Immature natural killer cell (primary cell): ENCODE results near the gene MMP25. TPM values are rescaled to one million over a fixed set of nuclear protein-coding genes. Genes with fewer than 3 reads are reported as not detected.
A peak's percentile ranks its signal among the peaks of the same experiment; 100 is the strongest.

Experiments
- DNase-seq, 3 donors: peaks; one replicate each; pipeline ENCODE4 v3.0.0; 2022; ENCODE audit warnings: mixed read lengths in 1 of 3
- H3K27ac Mint-ChIP-seq, 6 donors: one replicate each; pipeline ENCODE4 v1.8.0; 2020; ENCODE audit warnings: mixed read lengths in 6 of 6, mild to moderate bottlenecking in 5 of 6, inconsistent platforms in 4 of 6, moderate library complexity in 3 of 6
- H3K27me3 Mint-ChIP-seq, 3 donors: one replicate each; pipeline ENCODE4 v1.8.0; 2020 to 2021; ENCODE audit warnings: low read depth in 3 of 3, mild to moderate bottlenecking in 3 of 3, mixed read lengths in 3 of 3, moderate library complexity in 3 of 3, inconsistent platforms in 1 of 3
- H3K36me3 Mint-ChIP-seq, 3 donors: one replicate each; pipeline ENCODE4 v1.8.0; 2020; ENCODE audit warnings: mixed read lengths in 3 of 3, inconsistent platforms in 2 of 3, mild to moderate bottlenecking in 2 of 3
- H3K4me1 Mint-ChIP-seq, 2 donors: one replicate each; pipeline ENCODE4 v1.8.0; 2020; ENCODE audit warnings: inconsistent platforms in 2 of 2, mild to moderate bottlenecking in 2 of 2, mixed read lengths in 2 of 2, moderate library complexity in 1 of 2
- H3K4me3 Mint-ChIP-seq, 5 donors: one replicate each; pipeline ENCODE4 v1.8.0; 2020; ENCODE audit warnings: mild to moderate bottlenecking in 5 of 5, mixed read lengths in 5 of 5, inconsistent platforms in 3 of 5, moderate library complexity in 3 of 5
- H3K9me3 Mint-ChIP-seq, 6 donors: one replicate each; pipeline ENCODE4 v1.8.0; 2020; ENCODE audit warnings: mild to moderate bottlenecking in 6 of 6, mixed read lengths in 6 of 6, inconsistent platforms in 4 of 6, moderate library complexity in 3 of 6
- polyA plus RNA-seq, 3 donors: library from polyadenylated mRNA; unstranded; fragments of 300-500 nt; fragmentation: Illumina TruSeq; gene quantifications; one replicate each; pipeline ENCODE4 v1.2.3, GENCODE V29; 2021

Gene MMP25
- polyA plus RNA-seq, 3 donors from 2014 or later = 0.19 to 2.2 (median 0.73) TPM

DNA sequence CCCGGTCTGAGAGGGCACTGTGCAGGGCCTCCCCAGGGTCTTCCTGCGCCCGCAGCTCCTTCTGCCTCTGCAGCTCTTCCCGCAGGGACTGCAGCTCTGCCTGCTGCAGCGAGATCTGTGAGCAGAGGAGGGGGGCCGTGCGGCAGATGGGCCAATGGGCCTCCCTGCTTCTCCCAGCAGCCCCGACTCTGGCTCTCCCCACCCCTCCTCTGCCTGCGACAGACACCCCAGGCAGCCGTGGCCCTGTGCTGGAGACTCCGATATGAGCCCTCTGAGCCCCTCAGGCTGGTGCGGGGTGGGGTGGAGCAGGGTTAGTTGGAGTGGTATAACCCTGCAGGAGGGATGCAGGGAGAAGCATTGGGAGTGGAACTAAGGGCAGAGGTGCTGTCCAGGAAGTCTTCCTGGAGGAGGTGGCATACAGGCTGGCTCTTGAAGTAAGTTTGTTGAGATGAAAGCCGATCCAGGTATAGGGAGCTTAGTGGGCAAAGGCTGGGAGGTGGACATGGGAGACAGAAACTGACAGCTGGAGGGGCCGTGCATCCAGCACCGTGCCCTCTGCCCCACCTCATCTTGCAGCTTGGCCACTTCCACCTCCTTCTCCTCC, 17.5 kb upstream of the MMP25 start:
- Mint-ChIP-seq H3K4me3 (no peak overlapping the region), H3K27ac (no peak overlapping the region), H3K9me3 (peaks cover 0 to 1% (median 0%) of the 10 kb centered on the region in 6 donors), H3K36me3 (peaks cover 4 to 15% (median 7%) of the 10 kb centered on the region in 3 donors), H3K4me1 (peaks cover 13 to 17% of the 10 kb centered on the region in 2 donors), H3K27me3 (peaks cover 14 to 21% (median 20%) of the 10 kb centered on the region in 3 donors)
- no peak for DNase-seq

DNA sequence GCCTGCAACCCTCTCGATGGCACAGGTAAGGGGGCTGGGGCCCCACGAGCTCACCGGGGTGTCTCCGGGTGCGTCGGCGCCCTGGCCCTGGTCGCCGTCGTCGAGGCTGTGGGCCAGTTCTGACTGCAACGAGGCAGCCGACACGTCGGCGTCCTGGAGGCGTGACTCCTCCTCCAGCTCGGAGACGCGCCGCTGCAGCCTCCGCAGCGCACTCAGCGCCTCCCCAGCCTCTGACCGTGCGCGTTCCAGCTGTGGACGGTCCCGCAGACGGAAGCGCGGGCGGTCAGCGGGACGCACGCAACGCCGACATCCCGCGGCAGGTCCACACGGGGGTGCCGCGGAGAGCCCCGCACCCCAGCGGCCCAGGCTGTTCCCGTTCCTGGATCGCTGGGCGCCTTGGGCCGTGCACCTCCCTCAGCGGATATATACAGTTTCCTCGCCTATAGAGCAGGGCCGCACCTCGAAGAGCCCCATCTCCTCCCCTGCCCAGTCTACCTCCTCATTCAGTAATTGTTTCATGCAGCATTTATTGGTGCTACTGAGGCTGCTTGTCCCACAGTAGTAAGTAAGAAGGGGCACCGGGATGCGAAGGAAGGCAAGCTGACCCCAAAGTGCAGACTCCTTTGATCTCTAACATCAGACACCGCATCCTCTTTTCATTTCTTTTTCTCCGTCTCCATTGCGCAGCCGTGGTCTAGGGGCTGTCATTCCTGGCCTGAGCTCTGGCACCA, 16.7 kb upstream of the MMP25 start:
- Mint-ChIP-seq H3K4me1 (peaks cover 6 to 11% of the 10 kb centered on the region in 2 donors), H3K9me3 (peaks cover 0 to 1% (median 0%) of the 10 kb centered on the region in 6 donors), H3K36me3 (peaks cover 4 to 12% (median 4%) of the 10 kb centered on the region in 3 donors), H3K4me3 (peak overlapping the region in 4 of 5 donors; percentile 1 to 68 (median 18)), H3K27me3 (peaks cover 13 to 24% (median 23%) of the 10 kb centered on the region in 3 donors), H3K27ac (no peak overlapping the region)
- no peak for DNase-seq

DNA sequence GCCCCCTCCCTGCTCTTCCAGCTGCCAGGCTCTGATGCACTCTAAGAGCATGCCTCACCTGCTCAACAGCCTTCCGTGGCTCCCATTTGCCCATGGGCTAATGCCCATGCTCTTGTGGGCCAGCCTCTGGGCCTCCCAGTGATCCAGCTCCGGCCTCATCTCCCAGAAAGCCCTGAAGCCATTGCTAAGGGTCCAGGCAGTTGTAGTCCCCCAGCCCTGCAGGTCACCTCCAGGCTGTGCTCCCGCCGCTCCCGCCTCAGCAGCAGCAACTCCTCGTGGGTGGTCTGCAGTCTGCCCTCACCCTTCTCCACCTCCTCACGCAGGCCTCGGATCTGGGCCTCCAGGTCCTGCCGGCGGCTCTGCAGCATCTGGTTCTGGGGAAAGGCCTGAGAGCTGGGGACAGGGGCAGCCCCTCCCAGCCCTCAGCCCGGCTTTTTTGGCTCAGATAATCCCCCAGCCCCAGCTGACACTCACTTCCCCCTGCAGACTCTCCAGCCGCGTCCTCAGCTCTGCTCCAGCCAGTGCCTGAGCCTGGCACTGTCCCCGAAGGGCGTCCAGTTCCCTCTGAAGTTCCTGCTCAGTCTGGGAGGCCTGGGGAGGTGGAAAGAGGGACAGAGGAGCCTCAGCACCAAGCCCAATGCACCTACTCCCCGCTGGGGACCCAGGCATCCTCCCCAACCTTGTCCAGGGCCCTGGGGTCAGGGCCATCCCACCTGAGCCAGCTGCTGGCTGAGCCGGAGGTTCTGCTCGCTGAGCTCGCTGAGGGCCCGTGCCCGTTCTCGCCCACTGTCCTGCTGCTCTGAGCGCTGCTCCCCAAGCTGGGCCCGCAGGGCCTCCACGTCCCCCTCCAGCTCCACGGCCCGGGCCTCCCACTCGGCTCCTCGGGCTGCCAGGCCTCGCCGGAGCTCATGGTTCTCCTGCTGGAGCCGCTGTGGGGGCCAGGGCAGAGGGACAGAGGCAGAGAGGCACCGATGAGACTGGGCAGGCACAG, 15.8 kb upstream of the MMP25 start:
- H3K27me3 Mint-ChIP-seq = peaks cover 16 to 29% (median 23%) of the 10 kb centered on the region in 3 donors
- H3K4me1 Mint-ChIP-seq = peaks cover 6 to 11% of the 10 kb centered on the region in 2 donors
- no peak overlapping the region for H3K27ac Mint-ChIP-seq
- peaks cover 0 to 1% (median 0%) of the 10 kb centered on the region in 6 donors for H3K9me3 Mint-ChIP-seq
- H3K4me3 Mint-ChIP-seq = peak overlapping the region in 4 of 5 donors; percentile 1 to 68 (median 18)
- no peak for DNase-seq
- H3K36me3 Mint-ChIP-seq = peaks cover 4 to 12% (median 4%) of the 10 kb centered on the region in 3 donors

DNA sequence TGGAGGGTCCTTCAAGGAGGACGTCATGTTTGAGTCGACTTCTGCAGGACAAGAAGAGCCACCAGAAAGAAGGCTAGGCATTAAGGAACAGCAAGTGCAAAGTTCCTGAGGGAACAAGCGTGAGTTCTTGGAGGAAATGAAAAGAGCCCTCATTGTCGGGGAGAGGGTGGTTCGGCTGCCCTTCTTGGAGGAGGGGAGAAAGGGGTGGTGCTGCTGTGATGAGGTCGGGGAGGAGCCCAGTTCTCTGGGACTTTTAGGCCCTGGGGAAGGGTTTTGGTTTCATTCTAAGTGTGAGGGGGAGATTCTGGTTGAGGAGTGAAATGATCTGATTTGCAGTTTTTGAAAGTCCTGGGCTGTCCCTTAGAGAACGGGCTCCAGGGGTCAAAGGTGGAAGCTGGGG, 13.7 kb upstream of the MMP25 start:
- Mint-ChIP-seq H3K36me3 (peaks cover 0 to 4% (median 0%) of the 10 kb centered on the region in 3 donors), H3K4me1 (peaks cover 6 to 14% of the 10 kb centered on the region in 2 donors), H3K27ac (no peak overlapping the region), H3K4me3 (no peak overlapping the region), H3K9me3 (peaks cover 0 to 1% (median 0%) of the 10 kb centered on the region in 6 donors), H3K27me3 (peaks cover 22 to 41% (median 25%) of the 10 kb centered on the region in 3 donors)
- DNase-seq = no peak

DNA sequence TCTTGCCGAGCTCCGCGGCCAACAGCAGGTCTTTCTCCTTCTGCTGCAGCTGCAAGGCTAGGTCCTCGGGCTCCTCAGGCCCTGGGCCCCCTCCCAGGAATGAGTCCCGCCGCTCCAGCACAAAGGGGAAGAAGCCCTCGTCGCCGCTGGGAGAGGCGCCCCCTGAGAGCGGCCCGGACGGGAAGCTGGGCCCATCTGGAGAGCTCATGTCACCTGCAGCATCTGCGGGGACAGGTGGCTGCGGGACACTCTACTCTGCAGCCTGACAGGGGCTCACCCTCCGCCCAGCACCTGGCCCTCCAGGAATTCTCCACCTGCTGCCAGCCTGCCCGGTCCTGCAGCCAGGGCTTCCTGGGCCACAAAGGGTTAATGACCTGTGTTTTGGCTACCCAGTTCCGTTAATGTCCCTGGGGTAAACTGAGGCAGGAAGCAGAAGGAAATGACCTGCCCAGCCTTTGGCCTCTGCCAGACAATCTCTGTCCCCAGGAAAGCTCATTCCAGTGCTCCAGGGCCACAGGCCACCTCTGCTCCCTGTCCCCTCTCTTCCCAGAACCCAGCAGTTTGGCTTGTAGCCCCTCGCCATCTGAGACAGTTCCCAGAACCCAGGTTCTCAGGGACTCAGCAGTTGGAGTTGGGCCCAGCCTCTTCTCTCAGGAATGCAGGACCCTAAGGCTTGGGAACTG, 10.9 kb upstream of the MMP25 start:
- H3K36me3 Mint-ChIP-seq = no peaks in the 10 kb centered on the region
- H3K27ac Mint-ChIP-seq = no peak overlapping the region
- H3K4me1 Mint-ChIP-seq = peaks cover 0 to 2% of the 10 kb centered on the region in 2 donors

DNA sequence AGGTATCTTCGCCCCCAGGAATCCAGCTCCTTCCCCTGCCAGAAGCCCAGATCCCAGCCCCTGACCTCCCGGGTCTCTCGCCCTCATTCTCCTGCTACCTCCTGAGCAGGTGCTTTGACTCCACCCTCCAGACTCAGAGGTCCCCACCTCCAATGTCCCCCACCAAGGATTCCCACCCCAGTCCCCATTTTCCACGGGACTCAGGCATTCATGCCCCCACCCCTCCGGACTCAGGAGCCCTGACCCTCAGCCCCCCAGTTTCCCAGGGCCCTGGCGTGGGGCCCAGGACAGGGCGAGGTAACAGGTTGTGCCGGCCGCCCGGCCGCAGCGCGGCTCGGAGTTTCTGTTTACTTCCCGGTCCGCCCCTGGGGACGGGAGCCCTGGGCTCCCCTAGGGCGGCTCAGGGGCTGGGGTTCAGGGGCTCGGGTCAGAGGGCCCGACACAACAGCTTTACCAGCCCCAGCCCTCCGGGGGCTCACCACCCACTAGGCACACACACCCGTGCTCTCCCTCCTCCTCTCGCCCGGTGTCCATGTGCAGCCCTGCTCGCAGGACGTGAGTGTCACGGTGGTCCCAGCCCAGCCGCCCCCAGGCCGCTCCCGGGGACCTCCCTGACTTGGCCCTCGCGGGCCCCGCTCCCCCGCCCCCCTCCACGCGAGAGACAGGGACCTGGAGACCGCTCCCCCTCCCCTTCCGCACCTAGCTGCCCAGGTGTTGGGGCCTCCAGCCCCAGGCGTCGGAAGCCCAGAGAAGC, 10.2 kb upstream of the MMP25 start:
- no peak overlapping the region for H3K27ac Mint-ChIP-seq
- peaks cover 0 to 2% of the 10 kb centered on the region in 2 donors for H3K4me1 Mint-ChIP-seq
- H3K4me3 Mint-ChIP-seq = no peak overlapping the region
- no peak for DNase-seq
- peaks cover 21 to 39% (median 25%) of the 10 kb centered on the region in 3 donors for H3K27me3 Mint-ChIP-seq
- peaks cover 0 to under 1% (median 0%) of the 10 kb centered on the region in 6 donors for H3K9me3 Mint-ChIP-seq
- no peaks in the 10 kb centered on the region for H3K36me3 Mint-ChIP-seq

More for the DNA sequence above, 10.9 kb upstream of the MMP25 start:
- DNase-seq = no peak
- Mint-ChIP-seq H3K4me3 (no peak overlapping the region), H3K27me3 (peaks cover 22 to 39% (median 25%) of the 10 kb centered on the region in 3 donors), H3K9me3 (peaks cover 0 to 1% (median 0%) of the 10 kb centered on the region in 6 donors)

DNA sequence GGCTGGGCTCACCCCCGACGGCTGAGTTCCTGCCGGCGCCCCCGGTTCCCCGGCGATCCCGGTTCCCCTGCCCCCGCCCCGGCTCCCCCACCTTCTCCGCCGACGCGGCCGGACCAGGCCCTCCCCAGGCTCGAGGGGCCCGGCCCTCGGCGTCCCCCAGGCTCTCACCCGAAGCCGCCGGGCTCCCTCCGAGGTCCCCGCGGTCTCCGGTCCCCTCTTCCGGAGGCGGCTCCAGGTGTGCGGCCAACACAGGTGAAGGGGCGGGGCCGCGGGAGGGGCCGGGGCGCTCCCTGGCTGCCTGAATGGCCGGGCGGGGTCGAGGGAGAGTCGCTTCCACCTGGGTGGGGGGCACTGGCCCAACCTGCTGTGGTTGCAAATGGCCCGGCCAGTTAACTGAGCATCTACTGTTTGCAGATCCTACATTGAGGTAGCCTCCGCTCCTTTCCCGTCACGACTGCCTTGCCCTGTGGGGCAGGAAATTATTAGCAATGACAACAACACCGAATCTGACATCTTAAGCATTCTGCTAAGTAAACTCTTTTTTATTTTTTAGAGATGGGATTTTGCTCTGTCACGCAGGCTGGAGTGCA, 9.5 kb upstream of the MMP25 start, which contains the start of gene BICDL2:
Gene BICDL2, minus strand, starts transcription at position 219 of the 590 bp plus-strand sequence. CDS start 1,448 bp downstream, outside the sequence.
- no peak within 1 kb of the TSS for H3K27ac Mint-ChIP-seq
- H3K9me3 Mint-ChIP-seq = no peaks in the 10 kb centered on the region
- peak within 1 kb of the TSS in 2 of 5 donors; percentile 54 to 60 for H3K4me3 Mint-ChIP-seq
- peaks cover 22 to 36% (median 23%) of the 10 kb centered on the region in 3 donors for H3K27me3 Mint-ChIP-seq
- no peaks in the 10 kb centered on the region for H3K36me3 Mint-ChIP-seq
- H3K4me1 Mint-ChIP-seq = peaks cover 0 to 2% of the 10 kb centered on the region in 2 donors
- DNase-seq = no peak

DNA sequence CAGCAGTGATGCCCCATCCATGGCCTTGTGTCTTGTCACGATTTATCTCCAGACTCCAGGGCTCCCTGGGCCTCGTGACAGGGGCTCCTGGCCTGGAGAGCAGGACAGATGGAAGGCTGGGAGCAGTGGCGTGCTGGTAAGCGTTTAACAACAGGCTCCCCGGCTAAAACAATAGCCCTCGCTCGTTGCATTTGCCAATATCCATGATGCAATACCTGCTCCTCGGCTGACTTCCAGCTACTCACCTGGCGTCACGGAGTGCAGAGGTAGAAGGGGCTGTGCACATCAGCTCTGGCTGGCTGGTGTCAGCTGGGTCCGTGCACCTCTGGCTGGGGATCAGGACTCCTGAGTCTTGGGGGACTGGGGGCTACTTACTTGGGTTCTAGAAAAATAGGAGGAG, 8.1 kb upstream of the MMP25 start:
- Mint-ChIP-seq H3K36me3 (no peaks in the 10 kb centered on the region), H3K27ac (no peak overlapping the region), H3K9me3 (no peaks in the 10 kb centered on the region), H3K27me3 (peaks cover 16 to 32% (median 19%) of the 10 kb centered on the region in 3 donors), H3K4me3 (no peak overlapping the region), H3K4me1 (peaks cover 0 to 2% of the 10 kb centered on the region in 2 donors)
- no peak for DNase-seq

DNA sequence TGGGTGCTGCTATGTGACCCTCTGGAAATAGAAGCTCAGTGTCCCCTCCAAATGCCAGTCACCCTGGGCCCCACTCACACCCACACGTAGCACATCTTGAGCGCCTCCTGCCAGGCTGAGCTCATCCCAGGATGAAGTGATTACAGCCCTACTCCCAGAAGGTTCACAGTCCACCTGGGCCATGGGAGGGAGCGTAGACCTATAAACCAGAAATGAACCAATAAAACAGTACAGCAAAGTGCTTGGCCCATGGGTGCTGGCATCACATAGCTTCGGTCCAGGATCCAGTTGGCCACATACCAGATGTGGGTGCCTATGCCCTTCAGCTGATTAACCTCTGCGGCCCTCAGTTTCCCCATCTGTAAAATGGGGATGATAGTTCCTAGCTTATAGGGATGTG, 7.5 kb upstream of the MMP25 start:
- Mint-ChIP-seq H3K27me3 (peaks cover 15 to 34% (median 21%) of the 10 kb centered on the region in 3 donors), H3K36me3 (no peaks in the 10 kb centered on the region), H3K9me3 (no peaks in the 10 kb centered on the region), H3K27ac (no peak overlapping the region), H3K4me3 (no peak overlapping the region), H3K4me1 (peaks cover 0 to 2% of the 10 kb centered on the region in 2 donors)
- DNase-seq = no peak

DNA sequence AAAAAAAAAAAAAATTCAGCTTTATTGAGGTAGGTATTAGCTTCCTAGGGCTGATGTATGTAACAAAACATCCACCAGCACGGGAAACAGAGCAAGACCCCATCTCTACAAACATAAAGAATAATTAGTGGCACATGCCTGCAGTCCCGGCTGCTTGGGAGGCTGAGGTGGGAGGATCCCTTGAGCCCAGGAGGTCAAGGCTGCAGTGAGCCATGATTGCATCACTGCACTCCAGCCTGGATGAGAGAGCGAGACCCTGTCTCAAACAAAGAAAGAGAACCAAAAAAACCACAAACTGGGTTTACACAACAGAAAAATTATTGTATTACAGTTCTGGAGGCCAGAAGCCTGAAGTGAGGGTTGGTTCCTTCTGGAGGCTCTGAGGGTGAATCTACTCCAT, 4.0 kb upstream of the MMP25 start:
- peaks cover 21 to 26% (median 22%) of the 10 kb centered on the region in 3 donors for H3K27me3 Mint-ChIP-seq

DNA sequence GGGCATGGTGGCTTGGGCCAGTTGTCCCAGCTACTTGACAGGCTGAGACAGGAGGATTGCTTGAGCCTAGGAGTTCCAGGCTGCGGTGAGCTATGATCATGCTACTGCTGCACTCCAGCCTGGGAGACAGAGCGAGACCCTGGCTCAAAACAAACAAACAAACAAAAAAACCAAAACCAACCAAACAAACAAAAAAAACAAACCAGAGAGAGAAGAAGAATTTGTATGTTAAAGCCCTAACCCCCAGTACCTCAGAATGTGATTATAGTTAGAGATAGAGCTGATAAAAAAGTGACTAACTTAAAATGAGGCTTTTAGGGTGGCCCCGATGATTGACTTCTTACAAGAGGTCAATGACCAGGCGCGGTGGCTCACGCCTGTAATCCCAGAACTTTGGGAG, 1.7 kb upstream of the MMP25 start:
- no peaks in the 10 kb centered on the region for H3K36me3 Mint-ChIP-seq
- H3K4me1 Mint-ChIP-seq = peaks cover 19 to 23% of the 10 kb centered on the region in 2 donors
- H3K9me3 Mint-ChIP-seq = no peaks in the 10 kb centered on the region
- H3K4me3 Mint-ChIP-seq = peak overlapping the region; percentile 62 to 80 (median 76)
- peaks cover 25 to 30% (median 29%) of the 10 kb centered on the region in 3 donors for H3K27me3 Mint-ChIP-seq
- DNase-seq = no peak
- H3K27ac Mint-ChIP-seq = no peak overlapping the region

More for the DNA sequence above, 4.0 kb upstream of the MMP25 start:
- H3K4me3 Mint-ChIP-seq = no peak overlapping the region
- peaks cover 12 to 15% of the 10 kb centered on the region in 2 donors for H3K4me1 Mint-ChIP-seq
- H3K9me3 Mint-ChIP-seq = no peaks in the 10 kb centered on the region
- H3K36me3 Mint-ChIP-seq = no peaks in the 10 kb centered on the region
- no peak for DNase-seq
- no peak overlapping the region for H3K27ac Mint-ChIP-seq
